Colon (tissue), 2 donors: ENCODE results near the gene AMPH.
"Not testable (repeated sequence)": the region's sequence is repeated elsewhere in the genome, so short reads cannot be mapped to it uniquely, and the experiment has no call there.

Source experiments
- FAIRE-seq: peaks from 2 replicates; lab custom pipeline; 2012; peaks lifted over from hg19 to GRCh38; lab: Jason Lieb, UNC
- donor health status: control.
- donor health status: control.

Gene AMPH

GRCh38 chr7:38349126-38349795, 281.9 kb downstream of the AMPH start:
- FAIRE-seq, result not testable (repeated sequence)

- FAIRE-seq, result not testable (repeated sequence)
Measured at GRCh38 chr7:38345299-38346172, 285.6 kb downstream of the AMPH start.

DNA sequence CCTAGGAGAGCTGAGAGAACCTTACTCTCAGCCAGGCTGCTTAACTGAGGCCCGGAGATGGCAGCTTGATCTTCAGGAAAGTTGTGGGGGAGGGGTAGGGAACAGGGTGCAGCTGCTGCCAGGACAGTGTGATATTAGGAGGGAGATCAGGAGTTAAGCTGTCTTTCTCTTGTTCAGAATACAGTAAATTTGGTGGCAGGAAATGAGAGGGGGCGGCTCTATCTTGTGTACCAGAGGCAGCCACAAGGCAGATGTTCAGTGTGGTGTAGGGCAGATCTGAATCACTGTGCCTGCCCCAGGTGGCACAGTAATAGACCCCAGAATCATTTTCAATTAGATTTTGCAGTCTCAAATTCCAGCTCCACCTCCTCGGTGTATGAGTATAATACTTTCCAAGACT, 286.4 kb downstream of the AMPH start:
- not testable (repeated sequence) for FAIRE-seq

GRCh38 chr7:38342135-38342534, 289.0 kb downstream of the AMPH start:
- not testable (repeated sequence) for FAIRE-seq

GRCh38 chr7:38341172-38341705, 289.9 kb downstream of the AMPH start:
- FAIRE-seq, result not testable (repeated sequence)

- FAIRE-seq, result no peak
Measured at GRCh38 chr7:38339953-38340819, 291.0 kb downstream of the AMPH start.

DNA sequence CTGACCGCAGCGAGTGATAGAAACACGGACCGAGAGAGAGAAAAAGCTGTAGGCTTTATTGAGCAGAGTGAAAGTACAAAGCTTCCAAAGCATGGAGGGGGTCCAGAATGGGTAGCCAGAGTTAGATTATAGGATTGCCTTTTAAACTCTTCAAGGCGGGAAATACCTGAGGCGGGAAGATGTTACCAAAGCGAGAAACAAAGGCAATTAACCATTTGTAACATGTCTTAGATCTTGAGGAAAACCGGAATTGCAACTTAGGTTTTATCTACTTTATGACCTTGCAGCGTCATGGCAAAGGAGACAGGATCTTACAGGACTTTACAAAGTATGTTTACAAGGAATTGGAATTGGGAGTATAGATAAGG, 295.0 kb downstream of the AMPH start:
- not testable (repeated sequence) for FAIRE-seq

- FAIRE-seq, result no peak
Measured at GRCh38 chr7:38335492-38336147, 295.6 kb downstream of the AMPH start.

DNA sequence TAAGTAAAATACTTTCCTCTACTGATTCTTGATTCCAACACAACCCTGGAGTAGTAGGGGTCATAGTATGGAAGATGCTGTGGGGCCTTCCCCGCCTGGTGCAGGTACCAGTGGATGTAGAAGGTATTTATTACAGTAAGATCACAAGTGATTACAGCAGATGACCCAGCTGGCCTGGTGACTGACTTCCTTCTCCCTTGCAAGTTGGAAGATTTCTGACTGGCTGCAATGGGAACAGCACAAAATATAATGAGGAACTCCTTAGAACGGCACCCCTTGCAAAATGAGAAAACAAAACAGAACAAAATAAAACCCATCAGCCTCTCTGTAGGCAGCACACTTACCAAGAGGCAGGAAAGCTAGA, 296.1 kb downstream of the AMPH start:
- no peak for FAIRE-seq

DNA sequence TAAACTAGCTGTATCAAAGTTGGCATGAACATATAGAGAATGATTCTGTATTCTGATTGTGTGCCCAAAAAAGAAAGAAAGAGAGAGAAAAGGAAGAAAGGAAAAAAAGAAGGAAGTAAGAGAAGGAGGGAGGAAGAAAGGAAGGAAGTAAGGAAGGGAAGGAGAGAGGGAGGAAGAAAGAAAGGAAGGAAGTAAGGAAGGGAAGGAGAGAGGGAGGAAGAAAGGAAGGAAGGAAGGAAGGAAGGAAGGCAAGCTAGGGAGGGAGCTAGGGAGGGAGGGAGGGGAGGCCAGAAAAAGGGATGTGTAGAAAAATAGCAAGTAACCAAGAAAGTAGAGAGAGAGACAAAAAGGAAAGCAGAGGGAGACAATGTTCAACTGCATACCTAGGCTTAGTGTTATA, 297.0 kb downstream of the AMPH start:
- no peak for FAIRE-seq
